ENCODE data around the gene PGAM1.

DNA sequence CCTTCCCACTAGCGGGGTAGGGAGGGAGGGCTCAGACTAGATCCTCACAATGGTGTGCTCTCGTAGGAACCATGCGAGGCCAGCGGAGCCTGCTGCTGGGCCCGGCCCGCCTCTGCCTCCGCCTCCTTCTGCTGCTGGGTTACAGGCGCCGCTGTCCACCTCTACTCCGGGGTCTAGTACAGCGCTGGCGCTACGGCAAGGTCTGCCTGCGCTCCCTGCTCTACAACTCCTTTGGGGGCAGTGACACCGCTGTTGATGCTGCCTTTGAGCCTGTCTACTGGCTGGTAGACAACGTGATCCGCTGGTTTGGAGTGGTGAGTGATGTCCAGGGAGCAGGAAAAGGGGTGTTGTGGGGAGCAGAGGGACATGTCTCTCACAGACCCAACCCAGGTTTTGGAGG is 25.6 kb downstream of the PGAM1 start:
- TF ChIP-seq RAD21 (IDR thresholded peaks at IDR 0.05; ENCODE audit: low read depth): no peak
- no peak for TF ChIP-seq FOXM1 (IDR thresholded peaks at IDR 0.05; ENCODE audit: borderline replicate concordance, low read depth)
- TF ChIP-seq TCF12 (IDR thresholded peaks at IDR 0.05; ENCODE audit: low read depth): no peak
- TF ChIP-seq CEBPB (IDR thresholded peaks at IDR 0.05): no peak
- TF ChIP-seq, protein P1, sequence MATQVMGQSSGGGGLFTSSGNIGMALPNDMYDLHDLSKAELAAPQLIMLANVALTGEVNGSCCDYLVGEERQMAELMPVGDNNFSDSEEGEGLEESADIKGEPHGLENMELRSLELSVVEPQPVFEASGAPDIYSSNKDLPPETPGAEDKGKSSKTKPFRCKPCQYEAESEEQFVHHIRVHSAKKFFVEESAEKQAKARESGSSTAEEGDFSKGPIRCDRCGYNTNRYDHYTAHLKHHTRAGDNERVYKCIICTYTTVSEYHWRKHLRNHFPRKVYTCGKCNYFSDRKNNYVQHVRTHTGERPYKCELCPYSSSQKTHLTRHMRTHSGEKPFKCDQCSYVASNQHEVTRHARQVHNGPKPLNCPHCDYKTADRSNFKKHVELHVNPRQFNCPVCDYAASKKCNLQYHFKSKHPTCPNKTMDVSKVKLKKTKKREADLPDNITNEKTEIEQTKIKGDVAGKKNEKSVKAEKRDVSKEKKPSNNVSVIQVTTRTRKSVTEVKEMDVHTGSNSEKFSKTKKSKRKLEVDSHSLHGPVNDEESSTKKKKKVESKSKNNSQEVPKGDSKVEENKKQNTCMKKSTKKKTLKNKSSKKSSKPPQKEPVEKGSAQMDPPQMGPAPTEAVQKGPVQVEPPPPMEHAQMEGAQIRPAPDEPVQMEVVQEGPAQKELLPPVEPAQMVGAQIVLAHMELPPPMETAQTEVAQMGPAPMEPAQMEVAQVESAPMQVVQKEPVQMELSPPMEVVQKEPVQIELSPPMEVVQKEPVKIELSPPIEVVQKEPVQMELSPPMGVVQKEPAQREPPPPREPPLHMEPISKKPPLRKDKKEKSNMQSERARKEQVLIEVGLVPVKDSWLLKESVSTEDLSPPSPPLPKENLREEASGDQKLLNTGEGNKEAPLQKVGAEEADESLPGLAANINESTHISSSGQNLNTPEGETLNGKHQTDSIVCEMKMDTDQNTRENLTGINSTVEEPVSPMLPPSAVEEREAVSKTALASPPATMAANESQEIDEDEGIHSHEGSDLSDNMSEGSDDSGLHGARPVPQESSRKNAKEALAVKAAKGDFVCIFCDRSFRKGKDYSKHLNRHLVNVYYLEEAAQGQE (IDR thresholded peaks at IDR 0.05; ENCODE audit: low read depth): no peak
- no peak for TF ChIP-seq ZBTB7A (IDR thresholded peaks at IDR 0.05; ENCODE audit: low read depth)
- no peak for TF ChIP-seq TAF1 (IDR thresholded peaks at IDR 0.05; ENCODE audit: low read depth)
- TF ChIP-seq, protein P2, sequence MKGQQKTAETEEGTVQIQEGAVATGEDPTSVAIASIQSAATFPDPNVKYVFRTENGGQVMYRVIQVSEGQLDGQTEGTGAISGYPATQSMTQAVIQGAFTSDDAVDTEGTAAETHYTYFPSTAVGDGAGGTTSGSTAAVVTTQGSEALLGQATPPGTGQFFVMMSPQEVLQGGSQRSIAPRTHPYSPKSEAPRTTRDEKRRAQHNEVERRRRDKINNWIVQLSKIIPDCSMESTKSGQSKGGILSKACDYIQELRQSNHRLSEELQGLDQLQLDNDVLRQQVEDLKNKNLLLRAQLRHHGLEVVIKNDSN (IDR thresholded peaks at IDR 0.05): no peak
